HEK293 (cell line): Measurements from ENCODE around the gene PDE4D.

Experiments
- CTCF ChIA-PET: fragments of 350-600 bp; formaldehyde crosslinking; extraction: SDS; loops from one replicate; lab custom pipeline; 2021; ENCODE audit warnings: antibody characterized with exemption; lab: Yijun Ruan, JAX
- POLR2A ChIA-PET: fragments of 300-600 bp; formaldehyde crosslinking; extraction: SDS; loops from one replicate; lab custom pipeline; 2020; ENCODE audit warnings: antibody characterized with exemption, inconsistent platforms; lab: Yijun Ruan, JAX
- H3K27ac ChIP-seq: fragments of 200-500 bp; sonication (Bioruptor generic); 2 replicates; pipeline ENCODE4 v1.5.1; 2014; ENCODE audit warnings: low read depth, low read length, control low read depth, inconsistent platforms; ENCODE audit errors: extremely low read depth
- H3K36me3 ChIP-seq, 2 experiments: fragments of 200-500 bp in 1 of 2; sonication (Bioruptor generic) in 1 of 2; 1 replicate in 1 of 2; 2 replicates in 1 of 2; pipeline ENCODE4 v1.5.1; 2014 to 2017; ENCODE audit warnings: inconsistent platforms in 2 of 2, low read length in 2 of 2; ENCODE audit not compliant: control insufficient read depth in 2 of 2, insufficient read depth in 1 of 2
- H3K4me1 ChIP-seq: fragments of 200-500 bp; sonication (Bioruptor generic); 2 replicates; pipeline ENCODE4 v1.5.1; 2014; ENCODE audit warnings: mild to moderate bottlenecking, low read length, inconsistent platforms; ENCODE audit not compliant: control insufficient read depth, insufficient read depth
- H3K4me3 ChIP-seq: 2 replicates; pipeline ENCODE4 v1.5.1; 2011; ENCODE audit warnings: low read depth, mild to moderate bottlenecking, control low read depth, low read length, moderate library complexity
- H3K9me3 ChIP-seq: fragments of 200-500 bp; sonication (Bioruptor generic); 2 replicates; pipeline ENCODE4 v1.5.1; 2014; ENCODE audit warnings: low read depth, low read length, inconsistent platforms; ENCODE audit not compliant: control insufficient read depth, insufficient read depth
- SCRT2 ChIP-seq: fragments of 450-650 bp; formaldehyde crosslinking; IDR thresholded peaks from 2 replicates; pipeline ENCODE4 v1.5.1; 2016; ENCODE audit warnings: missing biosample characterization, missing genetic modification characterization
- ZBTB8A ChIP-seq: fragments of 450-650 bp; formaldehyde crosslinking; IDR thresholded peaks from 2 replicates; pipeline ENCODE4 v1.5.1; 2016; ENCODE audit warnings: missing biosample characterization, missing genetic modification characterization
- ZFP41 ChIP-seq: fragments of 450-650 bp; formaldehyde crosslinking; IDR thresholded peaks from 2 replicates; pipeline ENCODE4 v1.5.1; 2016; ENCODE audit warnings: missing biosample characterization, missing genetic modification characterization, borderline replicate concordance
- ZNF121 ChIP-seq: fragments of 450-650 bp; formaldehyde crosslinking; IDR thresholded peaks from 2 replicates; pipeline ENCODE4 v1.5.1; 2016; ENCODE audit warnings: missing biosample characterization, missing genetic modification characterization
- ZNF138 ChIP-seq: fragments of 450-650 bp; formaldehyde crosslinking; IDR thresholded peaks from 2 replicates; pipeline ENCODE4 v1.5.1; 2016; ENCODE audit warnings: missing biosample characterization, missing genetic modification characterization, borderline replicate concordance
- ZNF24 ChIP-seq: fragments of 450-650 bp; formaldehyde crosslinking; IDR thresholded peaks from 2 replicates; pipeline ENCODE4 v1.5.1; 2016; ENCODE audit warnings: missing biosample characterization, missing genetic modification characterization
- ZNF549 ChIP-seq: fragments of 450-650 bp; IDR thresholded peaks from 2 replicates; pipeline ENCODE4 v1.5.1; 2018; ENCODE audit warnings: missing biosample characterization, missing genetic modification characterization, mild to moderate bottlenecking, inconsistent platforms, moderate library complexity
- ZNF558 ChIP-seq: fragments of 450-650 bp; formaldehyde crosslinking; IDR thresholded peaks from 2 replicates; pipeline ENCODE4 v1.5.1; 2016; ENCODE audit warnings: missing biosample characterization, missing genetic modification characterization
- ZNF571 ChIP-seq: fragments of 450-650 bp; formaldehyde crosslinking; IDR thresholded peaks from 2 replicates; pipeline ENCODE4 v1.5.0; 2017; ENCODE audit warnings: missing biosample characterization, missing genetic modification characterization
- ZNF610 ChIP-seq: fragments of 450-650 bp; formaldehyde crosslinking; IDR thresholded peaks from 2 replicates; pipeline ENCODE4 v1.5.1; 2016; ENCODE audit warnings: missing biosample characterization, missing genetic modification characterization, borderline replicate concordance
- ZNF654 ChIP-seq: fragments of 450-650 bp; formaldehyde crosslinking; IDR thresholded peaks from 2 replicates; pipeline ENCODE4 v1.5.1; 2016; ENCODE audit warnings: low read depth, missing biosample characterization, missing genetic modification characterization
- ZNF664 ChIP-seq: fragments of 450-650 bp; formaldehyde crosslinking; IDR thresholded peaks from 2 replicates; pipeline ENCODE4 v1.5.1; 2016; ENCODE audit warnings: missing biosample characterization, missing genetic modification characterization
- ZNF747 ChIP-seq: fragments of 450-650 bp; formaldehyde crosslinking; IDR thresholded peaks from 2 replicates; pipeline ENCODE4 v1.5.1; 2016; ENCODE audit warnings: missing biosample characterization, missing genetic modification characterization
- TF ChIP-seq, protein P1 (sequence below): fragments of 450-650 bp; formaldehyde crosslinking; IDR thresholded peaks from 2 replicates; pipeline ENCODE4 v1.5.1; 2016; ENCODE audit warnings: missing biosample characterization, missing genetic modification characterization, low read depth
- TF ChIP-seq, protein P2 (sequence below): fragments of 450-650 bp; formaldehyde crosslinking; IDR thresholded peaks from 2 replicates; pipeline ENCODE4 v1.5.1; 2016; ENCODE audit warnings: missing biosample characterization, missing genetic modification characterization
- TF ChIP-seq, protein P3 (sequence below): fragments of 450-650 bp; formaldehyde crosslinking; IDR thresholded peaks from 2 replicates; pipeline ENCODE4 v1.5.1; 2016; ENCODE audit warnings: missing biosample characterization, missing genetic modification characterization, low read depth

The PDE4D gene

DNA sequence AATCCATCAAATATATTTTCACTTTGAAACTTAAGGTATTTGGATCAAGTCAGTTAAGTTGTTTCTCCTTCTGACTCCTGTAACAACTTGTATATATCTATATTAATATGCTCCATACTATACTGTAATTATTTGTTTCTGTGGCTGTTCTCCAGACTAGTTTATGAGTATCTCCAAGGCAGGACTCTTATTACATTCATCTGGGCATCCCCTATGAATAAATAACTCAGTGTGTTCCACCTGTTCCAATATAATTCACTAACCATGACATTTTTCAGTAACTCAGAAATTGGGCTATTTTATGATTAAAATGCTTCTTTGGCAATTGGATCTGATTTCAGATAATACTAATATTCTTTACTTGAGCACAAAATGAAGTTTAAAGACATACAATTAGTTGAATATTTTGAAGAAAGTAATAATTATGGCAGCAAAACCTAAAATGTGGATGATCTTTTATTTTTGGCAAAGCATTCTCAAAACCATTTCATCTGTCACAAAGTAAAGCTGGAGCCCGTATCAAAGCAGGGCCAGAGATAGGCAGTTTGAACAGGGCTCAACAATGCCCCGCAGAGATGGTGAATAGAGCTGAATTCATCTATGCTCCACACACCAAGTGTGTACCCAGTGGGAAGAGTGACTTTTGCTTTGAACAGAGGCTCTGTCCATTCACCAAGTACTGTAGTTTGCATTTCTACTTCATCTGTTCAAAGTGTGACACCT is 314.3 kb downstream of the PDE4D start:
- POLR2A ChIA-PET = no interaction called here

DNA sequence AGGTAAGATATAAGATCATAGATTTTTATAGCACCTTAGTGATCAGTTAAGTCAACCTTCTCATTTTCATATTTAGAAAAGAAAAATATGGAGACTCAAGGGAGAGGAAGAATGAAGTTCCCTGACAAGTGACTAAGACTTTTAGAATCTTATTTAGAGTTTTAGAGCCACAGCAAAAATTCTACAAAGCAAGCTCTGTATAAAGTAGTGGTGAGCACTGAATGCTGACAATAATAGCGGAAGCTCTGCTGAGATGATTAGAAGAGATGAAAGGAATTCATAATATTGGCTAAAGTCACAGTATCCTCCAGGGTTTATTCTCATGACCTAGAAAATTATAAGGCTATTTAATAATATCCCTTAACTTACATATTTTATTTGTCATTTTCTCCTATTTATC is 316.0 kb downstream of the PDE4D start:
- peaks cover 12% of the 10 kb centered on the region for H3K4me1 ChIP-seq
- H3K36me3 ChIP-seq = no peaks in the 10 kb centered on the region
- POLR2A ChIA-PET = no interaction called here
- TF ChIP-seq ZNF24 (tag by site-specific recombination) (no peak), ZBTB8A (tag by site-specific recombination) (no peak), ZNF549 (tag by site-specific recombination) (no peak), ZNF571 (tag by site-specific recombination) (no peak), ZNF747 (tag by site-specific recombination) (no peak), ZNF121 (no peak), ZNF558 (tag by site-specific recombination) (no peak), ZNF664 (no peak), SCRT2 (tag by site-specific recombination) (no peak), ZNF610 (tag by site-specific recombination) (no peak), ZNF654 (tag by site-specific recombination) (no peak)
- TF ChIP-seq, protein P1, sequence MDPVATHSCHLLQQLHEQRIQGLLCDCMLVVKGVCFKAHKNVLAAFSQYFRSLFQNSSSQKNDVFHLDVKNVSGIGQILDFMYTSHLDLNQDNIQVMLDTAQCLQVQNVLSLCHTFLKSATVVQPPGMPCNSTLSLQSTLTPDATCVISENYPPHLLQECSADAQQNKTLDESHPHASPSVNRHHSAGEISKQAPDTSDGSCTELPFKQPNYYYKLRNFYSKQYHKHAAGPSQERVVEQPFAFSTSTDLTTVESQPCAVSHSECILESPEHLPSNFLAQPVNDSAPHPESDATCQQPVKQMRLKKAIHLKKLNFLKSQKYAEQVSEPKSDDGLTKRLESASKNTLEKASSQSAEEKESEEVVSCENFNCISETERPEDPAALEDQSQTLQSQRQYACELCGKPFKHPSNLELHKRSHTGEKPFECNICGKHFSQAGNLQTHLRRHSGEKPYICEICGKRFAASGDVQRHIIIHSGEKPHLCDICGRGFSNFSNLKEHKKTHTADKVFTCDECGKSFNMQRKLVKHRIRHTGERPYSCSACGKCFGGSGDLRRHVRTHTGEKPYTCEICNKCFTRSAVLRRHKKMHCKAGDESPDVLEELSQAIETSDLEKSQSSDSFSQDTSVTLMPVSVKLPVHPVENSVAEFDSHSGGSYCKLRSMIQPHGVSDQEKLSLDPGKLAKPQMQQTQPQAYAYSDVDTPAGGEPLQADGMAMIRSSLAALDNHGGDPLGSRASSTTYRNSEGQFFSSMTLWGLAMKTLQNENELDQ (tag by site-specific recombination) = no peak
- TF ChIP-seq, protein P2, sequence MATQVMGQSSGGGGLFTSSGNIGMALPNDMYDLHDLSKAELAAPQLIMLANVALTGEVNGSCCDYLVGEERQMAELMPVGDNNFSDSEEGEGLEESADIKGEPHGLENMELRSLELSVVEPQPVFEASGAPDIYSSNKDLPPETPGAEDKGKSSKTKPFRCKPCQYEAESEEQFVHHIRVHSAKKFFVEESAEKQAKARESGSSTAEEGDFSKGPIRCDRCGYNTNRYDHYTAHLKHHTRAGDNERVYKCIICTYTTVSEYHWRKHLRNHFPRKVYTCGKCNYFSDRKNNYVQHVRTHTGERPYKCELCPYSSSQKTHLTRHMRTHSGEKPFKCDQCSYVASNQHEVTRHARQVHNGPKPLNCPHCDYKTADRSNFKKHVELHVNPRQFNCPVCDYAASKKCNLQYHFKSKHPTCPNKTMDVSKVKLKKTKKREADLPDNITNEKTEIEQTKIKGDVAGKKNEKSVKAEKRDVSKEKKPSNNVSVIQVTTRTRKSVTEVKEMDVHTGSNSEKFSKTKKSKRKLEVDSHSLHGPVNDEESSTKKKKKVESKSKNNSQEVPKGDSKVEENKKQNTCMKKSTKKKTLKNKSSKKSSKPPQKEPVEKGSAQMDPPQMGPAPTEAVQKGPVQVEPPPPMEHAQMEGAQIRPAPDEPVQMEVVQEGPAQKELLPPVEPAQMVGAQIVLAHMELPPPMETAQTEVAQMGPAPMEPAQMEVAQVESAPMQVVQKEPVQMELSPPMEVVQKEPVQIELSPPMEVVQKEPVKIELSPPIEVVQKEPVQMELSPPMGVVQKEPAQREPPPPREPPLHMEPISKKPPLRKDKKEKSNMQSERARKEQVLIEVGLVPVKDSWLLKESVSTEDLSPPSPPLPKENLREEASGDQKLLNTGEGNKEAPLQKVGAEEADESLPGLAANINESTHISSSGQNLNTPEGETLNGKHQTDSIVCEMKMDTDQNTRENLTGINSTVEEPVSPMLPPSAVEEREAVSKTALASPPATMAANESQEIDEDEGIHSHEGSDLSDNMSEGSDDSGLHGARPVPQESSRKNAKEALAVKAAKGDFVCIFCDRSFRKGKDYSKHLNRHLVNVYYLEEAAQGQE = no peak
- TF ChIP-seq, protein P3, sequence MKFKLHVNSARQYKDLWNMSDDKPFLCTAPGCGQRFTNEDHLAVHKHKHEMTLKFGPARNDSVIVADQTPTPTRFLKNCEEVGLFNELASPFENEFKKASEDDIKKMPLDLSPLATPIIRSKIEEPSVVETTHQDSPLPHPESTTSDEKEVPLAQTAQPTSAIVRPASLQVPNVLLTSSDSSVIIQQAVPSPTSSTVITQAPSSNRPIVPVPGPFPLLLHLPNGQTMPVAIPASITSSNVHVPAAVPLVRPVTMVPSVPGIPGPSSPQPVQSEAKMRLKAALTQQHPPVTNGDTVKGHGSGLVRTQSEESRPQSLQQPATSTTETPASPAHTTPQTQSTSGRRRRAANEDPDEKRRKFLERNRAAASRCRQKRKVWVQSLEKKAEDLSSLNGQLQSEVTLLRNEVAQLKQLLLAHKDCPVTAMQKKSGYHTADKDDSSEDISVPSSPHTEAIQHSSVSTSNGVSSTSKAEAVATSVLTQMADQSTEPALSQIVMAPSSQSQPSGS (tag by site-specific recombination) = no peak
- TF ChIP-seq, all 188 proteins: peak for 0
- no peak overlapping the region for H3K4me3 ChIP-seq
- H3K9me3 ChIP-seq = no peaks in the 10 kb centered on the region
- no peak overlapping the region for H3K27ac ChIP-seq
- CTCF ChIA-PET = no interaction called here

More for the DNA sequence above, 314.3 kb downstream of the PDE4D start:
- Histone ChIP-seq H3K9me3 (no peaks in the 10 kb centered on the region), H3K27ac (no peak overlapping the region), H3K4me1 (peaks cover 20% of the 10 kb centered on the region), H3K4me3 (no peak overlapping the region), H3K36me3 (no peaks in the 10 kb centered on the region)
- CTCF ChIA-PET = no interaction called here
- TF ChIP-seq ZNF138 (no peak), ZFP41 (no peak)
